ENCODE measurements around the gene NHSL2.

NHSL2 gene

DNA sequence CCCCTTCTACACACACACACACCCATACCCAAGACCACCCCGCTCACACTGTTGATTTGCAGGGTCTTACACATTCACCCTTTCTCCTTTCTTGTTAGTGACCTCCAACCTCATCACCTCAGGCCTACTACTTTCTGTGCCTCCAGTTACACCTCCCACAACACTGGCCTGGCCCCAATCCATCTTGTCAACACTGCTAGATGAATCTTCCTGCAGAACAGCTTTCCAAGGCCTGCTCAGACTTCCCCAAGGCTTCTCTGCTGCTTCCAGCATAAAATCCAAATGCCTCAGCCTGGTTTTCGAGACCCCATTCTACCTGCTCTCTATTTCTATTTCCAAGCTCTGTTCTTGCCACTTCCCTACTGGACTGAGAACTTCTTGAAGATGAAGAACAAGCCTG lies 79.9 kb downstream of the NHSL2 start:
- H3K4me1 Mint-ChIP-seq, result peaks cover 1 to 3% of the 10 kb centered on the region in 2 donors
- ATAC-seq (replicated peaks), result no peak
- H3K36me3 Mint-ChIP-seq, result no peaks in the 10 kb centered on the region
- H3K27ac Mint-ChIP-seq, result no peak overlapping the region
- no peak overlapping the region for H3K4me3 Mint-ChIP-seq
- no peak for DNase-seq
- H3K9me3 Mint-ChIP-seq, result no peaks in the 10 kb centered on the region
- peaks cover 6 to 17% of the 10 kb centered on the region in 2 donors for H3K27me3 Mint-ChIP-seq

DNA sequence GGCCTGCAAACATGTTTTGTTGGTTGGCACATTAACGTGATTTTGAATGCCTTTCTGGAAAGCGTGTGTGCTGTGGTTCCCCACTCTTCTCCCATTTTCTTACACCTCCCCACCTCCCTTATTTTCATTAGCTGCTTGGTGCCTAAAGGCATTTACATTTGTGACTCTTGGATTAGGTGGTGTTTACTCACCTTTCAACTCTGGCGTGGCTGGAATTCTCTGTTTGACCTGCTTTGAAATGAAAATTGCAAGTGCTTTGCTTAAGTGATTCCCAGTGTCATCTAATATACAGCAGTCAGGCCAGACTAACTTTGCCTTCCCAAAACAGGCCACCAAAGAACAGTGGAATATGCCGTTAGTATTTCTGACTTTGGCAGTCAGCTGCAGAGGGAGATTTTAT lies 80.5 kb downstream of the NHSL2 start:
- H3K36me3 Mint-ChIP-seq, result no peaks in the 10 kb centered on the region
- ATAC-seq (replicated peaks), result no peak
- no peak overlapping the region for H3K4me3 Mint-ChIP-seq
- no peak for DNase-seq
- H3K4me1 Mint-ChIP-seq, result peaks cover 3 to 5% of the 10 kb centered on the region in 2 donors
- no peak overlapping the region for H3K27ac Mint-ChIP-seq
- peaks cover 6 to 17% of the 10 kb centered on the region in 2 donors for H3K27me3 Mint-ChIP-seq
- no peaks in the 10 kb centered on the region for H3K9me3 Mint-ChIP-seq

- Mint-ChIP-seq H3K4me1 (peaks cover 3 to 5% of the 10 kb centered on the region in 2 donors), H3K27me3 (peaks cover 6 to 12% of the 10 kb centered on the region in 2 donors), H3K27ac (no peak overlapping the region), H3K4me3 (no peak overlapping the region), H3K36me3 (no peaks in the 10 kb centered on the region), H3K9me3 (no peaks in the 10 kb centered on the region)
- ATAC-seq (replicated peaks) (peak; percentile 85 to 88), DNase-seq (no peak)
Measured at GRCh38 chrX:71992711-71993110, 82.1 kb downstream of the NHSL2 start.

DNA sequence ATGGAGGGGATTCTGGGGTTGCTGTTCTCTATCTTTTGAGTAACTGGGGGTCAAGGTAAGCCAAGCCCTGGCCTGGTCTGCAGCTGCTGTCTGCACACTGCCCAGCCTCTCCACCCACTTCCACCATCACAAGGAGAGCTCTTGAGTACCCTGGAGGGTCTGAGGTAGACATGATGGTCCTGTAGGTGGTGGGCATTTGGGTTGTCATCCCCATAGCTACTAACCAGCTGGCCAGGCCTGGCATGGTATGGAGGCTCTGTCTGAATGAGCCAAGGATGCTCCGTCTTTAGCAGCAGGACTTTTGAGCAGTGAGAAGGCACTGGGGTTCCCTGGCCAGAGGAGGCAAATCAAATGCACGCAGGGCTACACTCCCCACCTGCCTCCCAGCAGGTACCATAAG lies 82.7 kb downstream of the NHSL2 start:
- H3K27me3 Mint-ChIP-seq, result peaks cover 6 to 11% of the 10 kb centered on the region in 2 donors
- ATAC-seq (replicated peaks) (no peak), DNase-seq (no peak)
- H3K36me3 Mint-ChIP-seq, result no peaks in the 10 kb centered on the region
- no peak overlapping the region for H3K27ac Mint-ChIP-seq
- H3K9me3 Mint-ChIP-seq, result no peaks in the 10 kb centered on the region
- peaks cover 3 to 5% of the 10 kb centered on the region in 2 donors for H3K4me1 Mint-ChIP-seq
- H3K4me3 Mint-ChIP-seq, result no peak overlapping the region

GRCh38 chrX:71994601-71995000 lies 84.0 kb downstream of the NHSL2 start:
- no peaks in the 10 kb centered on the region for H3K36me3 Mint-ChIP-seq
- no peak for ATAC-seq (replicated peaks)
- peaks cover 3 to 5% of the 10 kb centered on the region in 2 donors for H3K4me1 Mint-ChIP-seq
- no peak for DNase-seq
- H3K27me3 Mint-ChIP-seq, result peaks cover 6 to 19% of the 10 kb centered on the region in 2 donors
- H3K9me3 Mint-ChIP-seq, result no peaks in the 10 kb centered on the region
- no peak overlapping the region for H3K4me3 Mint-ChIP-seq
- no peak overlapping the region for H3K27ac Mint-ChIP-seq

- ATAC-seq (replicated peaks) (no peak), DNase-seq (no peak)
- Mint-ChIP-seq H3K9me3 (no peaks in the 10 kb centered on the region), H3K4me3 (no peak overlapping the region), H3K4me1 (peaks cover 3 to 5% of the 10 kb centered on the region in 2 donors), H3K27me3 (peaks cover 6 to 19% of the 10 kb centered on the region in 2 donors), H3K27ac (no peak overlapping the region), H3K36me3 (no peaks in the 10 kb centered on the region)
Measured at GRCh38 chrX:71995122-71995521, 84.5 kb downstream of the NHSL2 start.

GRCh38 chrX:71996136-71996535 lies 85.5 kb downstream of the NHSL2 start:
- H3K4me1 Mint-ChIP-seq, result peaks cover 3 to 5% of the 10 kb centered on the region in 2 donors
- peaks cover 11 to 23% of the 10 kb centered on the region in 2 donors for H3K27me3 Mint-ChIP-seq
- no peak for ATAC-seq (replicated peaks)

GRCh38 chrX:71996826-71997225 lies 86.2 kb downstream of the NHSL2 start:
- H3K4me3 Mint-ChIP-seq, result no peak overlapping the region
- peaks cover 3 to 5% of the 10 kb centered on the region in 2 donors for H3K4me1 Mint-ChIP-seq
- no peaks in the 10 kb centered on the region for H3K36me3 Mint-ChIP-seq
- peaks cover 17 to 25% of the 10 kb centered on the region in 2 donors for H3K27me3 Mint-ChIP-seq
- no peak overlapping the region for H3K27ac Mint-ChIP-seq
- DNase-seq, result no peak
- no peaks in the 10 kb centered on the region for H3K9me3 Mint-ChIP-seq
- ATAC-seq (replicated peaks), result no peak

More at GRCh38 chrX:71996136-71996535, 85.5 kb downstream of the NHSL2 start:
- DNase-seq, result no peak
- Mint-ChIP-seq H3K36me3 (no peaks in the 10 kb centered on the region), H3K4me3 (no peak overlapping the region), H3K9me3 (no peaks in the 10 kb centered on the region), H3K27ac (no peak overlapping the region)

DNA sequence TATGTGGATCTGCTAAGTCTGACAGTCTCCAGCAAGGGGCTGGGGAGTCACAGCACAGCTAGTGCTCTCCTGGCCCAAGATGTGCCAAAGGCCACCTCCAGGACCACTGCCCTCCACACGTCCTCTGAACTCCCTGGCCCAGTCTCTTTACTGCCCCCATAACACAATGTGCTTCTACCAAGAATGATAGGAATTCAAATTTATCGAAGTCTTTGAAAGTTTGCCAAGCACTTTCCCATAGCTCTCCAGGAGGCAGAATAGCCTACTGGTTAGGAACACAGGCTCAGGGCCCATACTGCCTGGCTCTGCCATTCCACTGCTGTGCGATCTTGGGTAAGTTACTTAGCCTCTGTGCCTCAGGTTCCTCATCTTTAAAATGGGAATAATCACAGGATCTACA lies 86.7 kb downstream of the NHSL2 start:
- no peak for ATAC-seq (replicated peaks)
- H3K36me3 Mint-ChIP-seq, result no peaks in the 10 kb centered on the region
- peaks cover 13 to 25% of the 10 kb centered on the region in 2 donors for H3K27me3 Mint-ChIP-seq
- H3K4me1 Mint-ChIP-seq, result peaks cover 3 to 5% of the 10 kb centered on the region in 2 donors
- H3K4me3 Mint-ChIP-seq, result no peak overlapping the region
- no peak overlapping the region for H3K27ac Mint-ChIP-seq
- no peak for DNase-seq
- no peaks in the 10 kb centered on the region for H3K9me3 Mint-ChIP-seq

DNA sequence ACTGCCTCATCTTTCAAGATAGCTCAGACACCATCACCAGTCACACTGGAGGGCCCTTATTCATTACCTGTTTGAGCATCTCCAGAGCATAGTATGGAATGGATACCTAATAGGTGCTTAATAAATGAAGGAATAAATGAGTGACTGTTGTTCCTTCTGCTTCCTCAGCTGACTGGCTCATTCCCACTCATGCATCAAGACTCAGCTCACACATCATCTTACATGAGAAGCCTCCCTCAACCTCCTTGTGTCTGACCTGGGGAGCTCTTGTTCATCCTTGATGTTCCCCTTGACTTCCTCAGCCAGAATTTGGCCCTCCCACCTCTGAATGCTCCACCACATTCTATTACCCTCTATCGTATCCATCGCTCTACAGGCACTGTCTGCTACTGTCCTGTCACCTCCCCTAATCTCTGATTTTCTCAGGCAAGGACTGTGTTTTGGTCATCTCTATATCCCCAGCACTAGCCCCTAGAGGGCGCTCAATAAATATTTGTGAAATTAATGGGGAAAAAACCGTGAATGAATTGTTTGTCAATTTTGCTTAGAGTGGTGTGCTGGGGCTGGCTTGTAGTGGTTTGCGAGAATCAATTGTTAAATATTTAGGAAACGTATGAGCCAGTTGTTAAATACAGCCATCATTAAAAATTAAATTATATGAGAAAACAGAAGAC lies 88.3 kb downstream of the NHSL2 start:
- ATAC-seq (replicated peaks), result peak; percentile 64 to 85
- no peaks in the 10 kb centered on the region for H3K36me3 Mint-ChIP-seq
- no peak for DNase-seq
- H3K9me3 Mint-ChIP-seq, result no peaks in the 10 kb centered on the region
- H3K4me1 Mint-ChIP-seq, result peaks cover 0 to 5% of the 10 kb centered on the region in 2 donors
- H3K4me3 Mint-ChIP-seq, result no peak overlapping the region
- H3K27ac Mint-ChIP-seq, result no peak overlapping the region
- H3K27me3 Mint-ChIP-seq, result peaks cover 13 to 27% of the 10 kb centered on the region in 2 donors

DNA sequence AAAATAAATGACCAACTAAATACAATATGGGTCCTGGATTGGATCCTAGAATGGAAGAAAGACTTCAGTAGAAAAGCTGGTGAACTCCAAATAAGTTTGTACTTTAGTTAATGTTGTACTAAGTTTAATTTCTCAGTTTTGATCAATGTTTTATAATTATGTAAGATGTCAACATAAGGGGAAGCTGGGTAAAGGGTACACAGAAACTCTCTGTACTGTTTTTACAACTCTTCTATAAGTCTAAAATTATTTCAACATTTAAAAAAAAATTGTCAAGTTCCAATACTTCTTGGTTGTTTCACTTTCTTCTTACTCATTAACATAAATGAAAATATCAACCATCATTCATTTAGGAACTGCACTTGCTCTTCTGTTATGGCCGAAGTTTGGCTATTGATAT lies 88.9 kb downstream of the NHSL2 start:
- H3K27ac Mint-ChIP-seq, result no peak overlapping the region
- no peak overlapping the region for H3K4me3 Mint-ChIP-seq
- H3K27me3 Mint-ChIP-seq, result peaks cover 13 to 28% of the 10 kb centered on the region in 2 donors
- H3K36me3 Mint-ChIP-seq, result no peaks in the 10 kb centered on the region
- H3K9me3 Mint-ChIP-seq, result no peaks in the 10 kb centered on the region
- DNase-seq (no peak), ATAC-seq (replicated peaks) (no peak)
- peaks cover 0 to 5% of the 10 kb centered on the region in 2 donors for H3K4me1 Mint-ChIP-seq

DNA sequence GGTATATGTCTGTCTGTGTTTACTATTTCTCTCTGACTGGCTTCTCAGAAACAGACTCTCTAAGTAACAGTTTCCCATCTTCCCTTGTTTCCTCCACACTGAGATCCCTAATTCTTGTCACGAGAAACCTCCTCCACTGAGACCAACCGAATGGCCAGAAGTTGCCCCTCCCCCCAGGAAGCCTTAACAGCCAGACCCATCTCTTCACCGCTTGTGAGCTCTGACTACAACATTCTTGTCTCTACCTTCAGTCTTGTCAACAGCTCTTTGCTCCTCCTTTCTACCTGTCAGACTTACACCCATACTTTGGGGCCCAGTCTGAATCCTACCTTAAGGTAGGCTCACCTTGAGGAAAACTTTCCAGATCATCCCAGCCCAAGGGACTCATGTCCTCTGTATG lies 90.8 kb downstream of the NHSL2 start:
- peaks cover 16 to 32% of the 10 kb centered on the region in 2 donors for H3K27me3 Mint-ChIP-seq
- H3K27ac Mint-ChIP-seq, result no peak overlapping the region
- no peaks in the 10 kb centered on the region for H3K36me3 Mint-ChIP-seq
- no peaks in the 10 kb centered on the region for H3K9me3 Mint-ChIP-seq
- no peak for ATAC-seq (replicated peaks)
- H3K4me1 Mint-ChIP-seq, result no peaks in the 10 kb centered on the region
- no peak for DNase-seq
- no peak overlapping the region for H3K4me3 Mint-ChIP-seq

GRCh38 chrX:72001906-72002305 lies 91.3 kb downstream of the NHSL2 start:
- H3K9me3 Mint-ChIP-seq, result no peaks in the 10 kb centered on the region
- DNase-seq (no peak), ATAC-seq (replicated peaks) (no peak)
- H3K4me1 Mint-ChIP-seq, result no peaks in the 10 kb centered on the region
- H3K4me3 Mint-ChIP-seq, result no peak overlapping the region
- peaks cover 20 to 34% of the 10 kb centered on the region in 2 donors for H3K27me3 Mint-ChIP-seq
- H3K36me3 Mint-ChIP-seq, result no peaks in the 10 kb centered on the region
- H3K27ac Mint-ChIP-seq, result no peak overlapping the region

DNA sequence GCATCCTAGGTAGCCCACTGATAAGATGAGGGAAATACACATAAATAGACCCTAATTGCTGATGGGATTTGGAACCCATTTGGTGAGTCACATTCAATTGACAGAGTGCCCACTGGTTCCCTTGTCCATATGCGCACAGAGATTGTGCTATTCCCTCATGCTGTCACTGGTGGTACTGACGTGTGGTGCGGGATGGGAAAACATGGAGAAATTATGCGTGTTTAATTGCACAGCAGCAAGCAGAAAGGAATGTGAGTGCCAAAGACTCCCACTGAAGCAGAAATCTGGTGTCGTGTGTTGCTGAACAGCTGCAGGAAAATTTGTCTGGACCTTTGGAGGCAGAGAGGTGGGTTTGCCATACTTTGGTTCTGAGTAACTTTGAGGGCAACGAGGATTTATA lies 92.2 kb downstream of the NHSL2 start:
- Mint-ChIP-seq H3K27ac (no peak overlapping the region), H3K4me3 (no peak overlapping the region), H3K9me3 (no peaks in the 10 kb centered on the region), H3K4me1 (no peaks in the 10 kb centered on the region), H3K36me3 (no peaks in the 10 kb centered on the region), H3K27me3 (peaks cover 23 to 37% of the 10 kb centered on the region in 2 donors)
- DNase-seq, result no peak
- ATAC-seq (replicated peaks), result no peak
